Stimulated activated CD4-positive, alpha-beta T cell treated with anti-CD3 and anti-CD28 coated beads, Interleukin-1b, Interleukin-23, amount 100 ng/mL, for 48 hours (primary cell): ENCODE results near the gene CARD10.
A peak's percentile ranks its signal among the peaks of the same experiment; 100 is the strongest.

ENCODE experiments used
- DNase-seq: peaks from one replicate; pipeline ENCODE4 v3.0.0-alpha.2; 2020

The CARD10 gene

GRCh38 chr22:37462436-37462835 is 56.8 kb downstream of the CARD10 start:
- DNase-seq: no peak

DNA sequence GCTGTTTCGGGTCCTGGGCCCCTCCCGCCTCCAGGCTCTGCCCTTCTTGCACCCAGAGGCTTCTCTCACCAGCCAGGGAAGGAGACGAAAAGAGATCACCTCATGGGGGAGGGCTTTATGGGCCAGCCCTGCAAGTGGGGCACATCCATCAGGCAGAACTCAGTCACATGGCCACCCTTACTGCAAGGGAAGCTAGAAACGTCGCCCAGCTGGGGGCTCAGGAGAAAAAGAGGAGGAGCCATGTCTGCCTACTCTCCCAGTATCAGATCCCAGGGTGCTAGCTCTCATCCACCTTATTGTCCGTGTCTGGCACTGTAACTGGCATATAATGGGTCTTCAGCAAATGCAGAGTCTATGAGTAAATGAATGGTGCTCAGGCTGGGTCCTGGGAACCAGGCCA is 57.3 kb downstream of the CARD10 start:
- no peak for DNase-seq

DNA sequence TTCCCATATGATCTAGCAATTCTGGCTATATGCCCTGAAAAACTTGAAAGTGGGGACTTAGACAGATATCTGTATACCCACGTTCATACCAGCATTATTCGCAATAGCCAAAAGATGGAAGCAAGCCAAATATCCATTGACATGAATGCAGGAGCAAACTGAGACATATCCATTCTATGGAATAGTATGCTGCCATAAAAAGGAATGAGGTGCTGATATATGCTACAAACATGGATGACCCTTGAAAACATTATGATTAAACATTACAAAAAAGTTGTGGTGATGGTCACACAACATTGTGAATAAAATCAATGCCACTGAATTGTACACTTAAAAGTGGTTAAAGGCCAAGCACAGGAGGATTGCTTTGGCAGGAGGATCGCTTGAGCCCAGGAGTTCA is 58.5 kb downstream of the CARD10 start:
- DNase-seq: no peak

DNA sequence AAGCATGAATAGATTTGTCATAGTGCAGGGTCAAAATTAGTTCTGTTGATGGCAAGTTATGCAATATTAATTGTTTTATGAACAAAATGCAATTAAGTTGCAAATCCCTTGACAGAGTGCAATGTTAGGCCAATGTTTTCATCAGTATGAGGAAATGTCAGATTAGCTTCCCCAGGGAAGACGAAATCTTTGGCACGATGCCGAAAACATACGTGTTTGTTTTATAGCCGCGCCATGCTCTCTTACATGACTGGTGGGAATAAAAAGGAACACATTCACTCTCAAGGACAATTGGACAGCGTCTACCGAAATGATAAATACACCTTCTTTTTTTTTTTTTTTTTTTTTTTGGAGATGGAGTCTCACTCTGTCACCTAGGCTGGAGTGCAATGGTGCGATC is 60.0 kb downstream of the CARD10 start:
- DNase-seq: no peak

GRCh38 chr22:37457093-37457893 is 61.9 kb downstream of the CARD10 start:
- peak; percentile 82 for DNase-seq

DNA sequence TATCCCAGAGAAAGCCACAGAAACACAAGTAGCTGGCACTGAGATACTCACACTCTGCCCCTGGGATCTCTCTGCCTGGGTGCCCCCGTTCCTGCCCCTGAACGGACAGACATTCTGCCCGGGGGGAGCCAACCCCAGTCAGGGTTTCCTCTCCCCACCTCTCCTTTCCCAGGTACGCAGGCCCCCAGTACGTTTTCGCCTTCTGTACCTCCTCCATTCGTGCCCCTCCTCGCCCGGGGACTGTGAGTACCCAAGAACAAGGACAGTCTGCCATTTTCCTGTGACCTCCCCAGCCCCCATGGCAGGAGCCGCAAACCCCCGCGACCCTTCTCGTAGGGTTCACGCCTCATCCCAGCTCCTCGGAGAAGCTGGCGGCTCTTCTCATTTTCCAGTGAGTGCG is 62.9 kb downstream of the CARD10 start:
- DNase-seq: no peak

- no peak for DNase-seq
Measured at GRCh38 chr22:37455896-37456295, 63.3 kb downstream of the CARD10 start.

DNA sequence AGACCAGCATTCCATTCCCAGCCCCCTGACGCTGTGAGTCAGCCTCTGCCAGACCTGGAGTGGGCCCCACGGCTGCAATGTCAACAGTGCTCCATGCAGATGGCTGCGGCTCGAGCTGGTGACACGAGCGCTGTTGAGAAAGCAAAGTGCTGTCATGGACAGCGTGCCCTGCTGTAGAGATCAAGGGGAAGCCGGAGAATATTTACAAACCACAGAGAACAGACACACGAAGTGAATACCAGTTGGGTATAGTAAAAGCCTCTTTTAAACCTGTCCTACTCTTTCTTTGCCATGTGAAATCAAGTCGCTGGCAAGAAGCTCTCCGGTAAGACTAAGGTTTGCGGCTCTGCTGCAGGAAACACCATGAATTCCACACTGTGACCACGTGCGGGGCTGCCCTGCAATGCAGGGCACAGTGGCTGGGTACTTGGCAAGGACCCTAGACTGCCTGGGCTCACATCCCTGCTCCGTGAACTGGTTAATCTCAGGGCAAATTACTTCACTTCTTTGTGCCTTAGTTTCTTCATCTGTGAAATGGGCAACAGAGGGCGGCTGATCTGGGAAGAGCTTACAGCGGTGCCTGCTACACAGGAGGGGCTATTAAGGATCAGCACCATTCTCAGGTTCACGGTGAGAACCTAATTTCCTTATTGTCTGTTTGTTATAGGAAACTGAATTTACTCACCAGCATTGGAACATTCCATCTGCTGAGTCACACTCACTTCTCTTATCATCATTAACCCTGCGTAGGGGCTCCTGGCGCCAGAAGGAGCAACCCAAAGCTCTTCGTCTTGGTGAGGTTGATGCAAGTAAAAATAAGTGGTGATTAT is 64.1 kb downstream of the CARD10 start:
- DNase-seq: no peak

- DNase-seq: no peak
Measured at GRCh38 chr22:37453696-37454095, 65.5 kb downstream of the CARD10 start.

- DNase-seq: no peak
Measured at GRCh38 chr22:37451218-37451617, 68.0 kb downstream of the CARD10 start.

- DNase-seq: no peak
Measured at GRCh38 chr22:37449331-37450001, 69.7 kb downstream of the CARD10 start.

DNA sequence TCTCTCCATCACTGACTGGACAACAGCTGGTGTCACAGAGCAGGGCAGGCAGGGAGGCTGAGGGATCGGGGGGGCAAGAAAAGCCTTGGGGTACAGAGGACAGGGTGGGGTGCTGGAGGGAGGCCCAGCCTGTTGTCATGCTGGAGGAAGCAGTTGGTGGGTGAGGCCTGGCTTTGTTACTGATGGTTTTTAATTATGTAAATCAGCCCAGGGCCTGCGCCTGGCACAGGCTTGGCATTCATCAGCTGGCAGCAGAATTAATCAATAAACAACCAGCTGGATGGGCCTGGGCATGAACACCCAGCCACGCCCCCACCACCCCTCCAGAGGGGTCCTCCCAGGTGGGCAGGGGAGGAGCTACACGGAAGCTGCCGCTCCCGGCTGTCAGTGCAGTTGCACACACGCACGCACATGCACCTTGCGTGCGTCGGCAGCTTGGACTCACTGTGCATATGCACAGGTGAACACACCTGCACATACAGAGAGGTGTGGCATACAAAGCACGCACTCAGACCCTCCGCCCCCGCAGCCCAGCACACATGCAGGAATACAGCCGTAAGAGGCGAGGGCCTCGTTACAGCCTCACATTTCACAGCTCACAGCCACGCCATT is 70.6 kb downstream of the CARD10 start:
- no peak for DNase-seq

- DNase-seq: no peak
Measured at GRCh38 chr22:37445501-37445900, 73.7 kb downstream of the CARD10 start.

GRCh38 chr22:37443977-37444376 is 75.2 kb downstream of the CARD10 start:
- no peak for DNase-seq

DNA sequence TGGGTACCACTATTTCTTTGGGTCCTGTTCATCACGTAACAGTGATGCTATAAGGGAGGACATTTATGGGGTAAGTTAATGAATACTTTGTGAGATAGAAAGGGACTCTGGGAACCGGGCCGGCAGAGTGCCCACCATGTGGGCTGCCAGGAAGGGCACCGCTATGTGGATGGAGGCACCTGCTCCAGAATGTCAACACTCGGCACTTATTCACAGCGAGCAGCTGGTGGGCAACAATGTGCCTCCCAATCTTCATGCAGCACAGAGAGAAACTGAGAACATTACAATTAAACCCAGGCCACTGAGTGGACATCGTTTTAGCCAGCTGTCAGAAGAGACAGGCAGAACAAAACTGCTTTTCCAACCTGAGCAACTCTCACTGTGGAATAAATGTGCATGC is 76.1 kb downstream of the CARD10 start:
- no peak for DNase-seq

GRCh38 chr22:37442537-37442936 is 76.7 kb downstream of the CARD10 start:
- DNase-seq: no peak

DNA sequence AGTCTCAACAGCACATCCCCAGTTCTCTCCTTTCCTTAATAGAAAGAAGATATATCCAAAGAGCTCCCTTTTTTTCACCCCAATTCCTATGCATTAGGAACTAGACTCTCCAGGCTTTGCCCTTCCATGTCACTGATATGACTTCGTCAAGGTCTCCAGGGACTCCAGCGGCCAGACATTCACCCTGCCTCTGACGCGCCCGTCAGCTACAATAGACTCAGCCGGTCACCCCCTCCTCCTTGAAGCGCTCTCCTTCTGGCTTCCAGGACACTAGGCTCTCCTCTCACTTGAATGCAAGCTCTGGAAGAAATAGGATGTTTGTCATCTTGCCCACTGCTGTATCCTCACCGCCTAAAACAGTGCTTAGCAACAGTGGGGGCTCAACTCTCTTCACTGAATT is 77.1 kb downstream of the CARD10 start:
- no peak for DNase-seq

GRCh38 chr22:37440875-37441274 is 78.3 kb downstream of the CARD10 start:
- DNase-seq: no peak
